Fibroblast of the aortic adventitia (primary cell): ENCODE measurements around the gene TENT5C. TPM values are rescaled to one million over a fixed set of nuclear protein-coding genes. Genes with fewer than 3 reads are reported as not detected.

Experiments used
- DNase-seq: peaks from one replicate; pipeline ENCODE4 v3.0.0-alpha.2; 2010; ENCODE audit warnings: low read depth
- H3K4me3 ChIP-seq: 2 replicates; pipeline ENCODE4 v1.5.1; 2011; ENCODE audit warnings: low read depth, mild to moderate bottlenecking, control low read depth, low read length, moderate library complexity
- CTCF ChIP-seq: IDR thresholded peaks from 2 replicates; pipeline ENCODE4 v1.5.1; 2011; ENCODE audit warnings: mild to moderate bottlenecking, low read length, control low read depth, inconsistent platforms; ENCODE audit not compliant: insufficient read depth
- total RNA-seq: library from RNA; depleted of rRNA; stranded (reverse); fragments of >200 nt; gene quantifications from 2 replicates; pipeline ENCODE4 v1.2.3, GENCODE V29; 2012; ENCODE audit warnings: low replicate concordance

The TENT5C gene
- total RNA-seq, 1 donor, result 0.45 TPM

DNA sequence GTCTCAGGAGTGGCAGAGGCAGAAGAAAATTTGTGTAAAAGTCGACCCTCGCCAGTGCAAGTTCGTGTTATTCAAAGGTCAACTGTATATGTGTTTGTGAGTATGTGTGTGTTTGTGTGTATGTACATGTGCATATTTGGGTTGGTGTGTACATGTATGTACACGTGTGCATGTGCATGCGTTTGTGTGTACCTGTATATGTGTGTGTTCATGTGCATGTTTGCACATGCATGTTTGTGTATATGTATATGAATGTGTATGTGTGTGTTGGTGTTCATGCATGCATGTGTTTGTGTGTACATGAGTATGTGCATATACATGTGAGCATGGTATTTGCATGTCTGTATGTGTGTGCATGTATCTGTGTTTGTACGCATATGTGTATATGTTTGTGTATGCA lies 21.7 kb upstream of the TENT5C start:
- no peak for TF ChIP-seq CTCF
- H3K4me3 ChIP-seq, result no peak overlapping the region
- no peak for DNase-seq

- no peak for DNase-seq
- no peak for TF ChIP-seq CTCF
- H3K4me3 ChIP-seq, result no peak overlapping the region
Observed at GRCh38 chr1:117585086-117585485, 20.8 kb upstream of the TENT5C start.

DNA sequence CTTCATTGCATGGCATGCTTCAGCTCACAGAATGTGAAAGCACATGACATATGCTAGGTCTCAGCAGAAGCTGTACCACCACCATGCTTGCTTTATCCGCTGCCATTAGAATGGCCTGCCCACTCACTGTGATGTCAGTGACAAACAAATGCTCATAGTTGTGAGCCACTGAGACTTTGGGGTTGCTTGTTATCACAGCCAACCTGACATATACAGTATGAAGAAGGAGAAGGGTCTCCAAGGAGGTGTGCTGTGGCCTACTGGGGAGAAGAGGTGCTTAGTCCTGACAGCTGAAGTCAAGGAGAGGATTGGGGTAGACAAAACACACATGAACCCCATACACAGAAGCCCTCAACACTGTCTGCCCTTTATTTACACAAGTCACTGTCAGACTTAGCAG lies 19.5 kb upstream of the TENT5C start:
- DNase-seq, result no peak
- H3K4me3 ChIP-seq, result no peak overlapping the region
- TF ChIP-seq CTCF, result no peak

DNA sequence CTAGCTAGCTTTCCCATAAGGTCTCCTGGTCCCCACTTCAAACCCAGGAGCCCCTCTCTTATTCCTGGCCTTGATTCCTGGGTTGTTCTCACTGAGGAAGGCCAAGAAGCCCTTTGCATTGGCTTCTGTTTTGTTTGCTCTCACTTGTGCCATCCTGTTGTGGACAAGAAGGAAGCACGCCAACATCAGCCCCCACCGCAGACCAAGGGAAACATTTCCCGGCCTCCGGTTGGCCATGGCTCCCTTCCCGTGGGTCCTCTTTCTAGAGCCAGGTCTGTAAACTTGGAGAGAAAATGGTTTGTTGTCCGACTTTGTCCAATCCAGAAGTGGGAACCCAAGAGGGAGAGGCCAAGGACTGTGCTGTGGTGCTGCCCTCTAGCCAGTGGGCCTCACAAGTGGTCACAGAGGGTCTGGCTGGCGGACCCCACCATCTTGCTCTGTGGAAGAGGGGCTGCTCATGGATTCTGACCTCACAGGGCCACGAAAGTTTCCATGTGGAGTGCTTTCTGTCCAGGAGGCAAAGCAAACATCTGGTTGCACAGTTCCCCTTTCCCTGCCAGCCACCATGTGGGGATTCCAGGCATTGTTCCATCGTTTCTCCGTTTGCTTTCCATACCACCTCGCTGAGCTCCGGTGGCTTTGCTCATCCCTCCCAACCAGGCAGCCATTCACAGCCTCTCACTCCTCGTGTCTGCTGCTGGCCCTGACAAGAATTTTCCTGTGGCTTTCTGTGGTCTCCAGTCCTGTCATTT lies 18.9 kb upstream of the TENT5C start:
- no peak overlapping the region for H3K4me3 ChIP-seq
- TF ChIP-seq CTCF, result no peak
- no peak for DNase-seq

DNA sequence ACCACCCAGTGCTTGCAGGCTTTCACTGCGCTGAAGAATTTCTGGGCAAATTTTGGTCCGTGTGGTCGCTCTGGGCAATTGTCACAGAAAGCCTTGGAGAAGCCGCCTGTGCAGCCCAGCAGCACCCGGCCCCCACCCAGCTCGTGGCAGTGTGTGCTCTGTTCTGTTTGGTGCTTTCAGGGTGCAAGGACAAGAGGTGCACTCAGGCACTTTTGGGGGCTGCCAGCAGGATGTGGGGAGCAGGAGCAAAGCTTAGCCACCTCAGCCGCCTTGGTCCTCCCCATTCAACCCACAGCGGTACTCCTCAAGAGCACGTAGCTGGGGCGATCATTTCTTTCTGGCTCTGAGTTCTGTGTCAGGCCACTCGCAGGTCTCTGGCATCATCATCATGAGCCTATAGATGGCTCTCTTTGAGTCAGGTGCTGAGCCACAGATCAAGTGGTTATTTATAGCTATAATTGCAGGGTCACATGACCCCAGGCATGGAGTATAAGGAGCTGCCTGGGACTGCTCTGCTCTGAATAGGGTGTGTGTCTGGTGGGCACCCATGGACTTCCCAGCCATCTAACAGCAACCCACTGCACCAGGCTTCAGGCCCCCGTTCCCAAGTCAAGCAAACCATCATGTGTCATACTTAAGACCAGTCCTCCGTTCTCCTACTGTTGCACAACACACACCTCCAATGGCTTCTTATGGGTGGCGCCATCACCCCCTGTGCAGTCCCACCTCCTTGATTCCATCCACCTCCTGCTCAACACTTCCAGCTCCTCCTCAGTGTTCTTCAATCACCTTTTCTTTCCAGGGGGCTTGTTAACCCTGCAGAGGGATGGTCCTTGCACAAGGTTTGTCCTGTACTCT lies 18.1 kb upstream of the TENT5C start:
- TF ChIP-seq CTCF, result no peak
- DNase-seq, result no peak
- H3K4me3 ChIP-seq, result no peak overlapping the region

DNA sequence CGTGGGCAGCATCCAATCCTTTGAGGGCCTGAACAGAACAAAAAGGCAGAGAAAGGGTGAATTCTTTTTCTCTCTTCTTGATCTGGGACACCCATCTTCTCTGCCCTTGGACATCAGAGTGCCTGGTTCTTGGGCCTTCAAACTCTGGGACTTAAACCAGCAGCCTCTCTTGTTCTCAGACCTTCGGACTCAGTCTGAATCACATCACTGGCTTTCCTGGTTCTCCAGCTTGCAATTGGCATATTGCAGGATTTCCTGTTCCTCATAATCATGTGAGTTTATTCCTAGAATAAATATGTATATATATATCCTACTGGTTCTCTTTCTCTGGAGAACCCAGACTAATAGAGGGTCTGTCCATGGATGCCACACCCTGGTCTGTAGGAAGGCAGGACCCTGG lies 16.3 kb upstream of the TENT5C start:
- DNase-seq, result no peak
- no peak overlapping the region for H3K4me3 ChIP-seq
- no peak for TF ChIP-seq CTCF
